ENCODE data around the gene SEC22A.

The SEC22A gene

DNA sequence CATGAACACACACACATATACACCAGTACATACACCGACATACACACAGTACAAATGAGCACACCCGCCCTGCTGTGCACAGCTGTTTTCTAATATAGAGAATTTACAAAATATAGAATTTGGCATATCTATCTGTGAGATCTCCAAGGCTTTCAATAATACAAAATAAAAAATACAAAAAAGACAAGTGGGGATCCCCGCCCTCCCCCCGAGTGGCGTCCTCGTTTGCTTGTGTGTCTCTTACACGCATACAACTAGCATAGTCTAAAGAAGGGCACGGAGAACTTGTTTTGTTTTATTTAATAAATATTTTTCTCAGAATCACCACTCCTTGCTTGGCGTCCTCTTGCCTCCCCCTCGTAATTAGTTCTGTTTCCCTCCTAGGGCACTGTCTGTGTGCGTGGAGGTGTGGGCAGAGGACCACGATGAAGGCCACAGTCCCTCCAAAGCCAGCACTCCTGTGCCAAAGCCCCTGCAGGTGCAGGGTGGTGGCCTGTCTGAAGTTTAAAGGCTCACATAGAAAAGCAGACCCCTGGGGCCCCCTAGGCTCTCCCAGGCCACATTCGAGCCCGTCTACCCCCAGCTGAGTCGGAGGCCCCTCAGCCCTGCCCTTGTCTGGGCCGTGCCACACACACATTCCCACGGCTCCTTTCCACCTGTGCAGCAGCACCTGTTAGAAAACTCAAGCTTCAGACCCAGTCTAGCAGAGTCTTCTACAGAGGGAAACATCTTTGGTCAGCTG, 82.1 kb downstream of the SEC22A start:
- no peak for DNase-seq (ENCODE audit: low read depth in 1 of 2, low spot score in 1 of 2)
- TF ChIP-seq, protein P1, sequence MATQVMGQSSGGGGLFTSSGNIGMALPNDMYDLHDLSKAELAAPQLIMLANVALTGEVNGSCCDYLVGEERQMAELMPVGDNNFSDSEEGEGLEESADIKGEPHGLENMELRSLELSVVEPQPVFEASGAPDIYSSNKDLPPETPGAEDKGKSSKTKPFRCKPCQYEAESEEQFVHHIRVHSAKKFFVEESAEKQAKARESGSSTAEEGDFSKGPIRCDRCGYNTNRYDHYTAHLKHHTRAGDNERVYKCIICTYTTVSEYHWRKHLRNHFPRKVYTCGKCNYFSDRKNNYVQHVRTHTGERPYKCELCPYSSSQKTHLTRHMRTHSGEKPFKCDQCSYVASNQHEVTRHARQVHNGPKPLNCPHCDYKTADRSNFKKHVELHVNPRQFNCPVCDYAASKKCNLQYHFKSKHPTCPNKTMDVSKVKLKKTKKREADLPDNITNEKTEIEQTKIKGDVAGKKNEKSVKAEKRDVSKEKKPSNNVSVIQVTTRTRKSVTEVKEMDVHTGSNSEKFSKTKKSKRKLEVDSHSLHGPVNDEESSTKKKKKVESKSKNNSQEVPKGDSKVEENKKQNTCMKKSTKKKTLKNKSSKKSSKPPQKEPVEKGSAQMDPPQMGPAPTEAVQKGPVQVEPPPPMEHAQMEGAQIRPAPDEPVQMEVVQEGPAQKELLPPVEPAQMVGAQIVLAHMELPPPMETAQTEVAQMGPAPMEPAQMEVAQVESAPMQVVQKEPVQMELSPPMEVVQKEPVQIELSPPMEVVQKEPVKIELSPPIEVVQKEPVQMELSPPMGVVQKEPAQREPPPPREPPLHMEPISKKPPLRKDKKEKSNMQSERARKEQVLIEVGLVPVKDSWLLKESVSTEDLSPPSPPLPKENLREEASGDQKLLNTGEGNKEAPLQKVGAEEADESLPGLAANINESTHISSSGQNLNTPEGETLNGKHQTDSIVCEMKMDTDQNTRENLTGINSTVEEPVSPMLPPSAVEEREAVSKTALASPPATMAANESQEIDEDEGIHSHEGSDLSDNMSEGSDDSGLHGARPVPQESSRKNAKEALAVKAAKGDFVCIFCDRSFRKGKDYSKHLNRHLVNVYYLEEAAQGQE (IDR thresholded peaks at IDR 0.05; ENCODE audit: insufficient replicate concordance, low read depth): no peak
- TF ChIP-seq GABPA (IDR thresholded peaks at IDR 0.05; ENCODE audit: low read depth) (no peak), POLR2AphosphoS5 (IDR thresholded peaks at IDR 0.05; ENCODE audit: low read depth) (no peak), SPI1 (IDR thresholded peaks at IDR 0.05; ENCODE audit: borderline replicate concordance, low read depth) (no peak)
- TF ChIP-seq, protein P2, sequence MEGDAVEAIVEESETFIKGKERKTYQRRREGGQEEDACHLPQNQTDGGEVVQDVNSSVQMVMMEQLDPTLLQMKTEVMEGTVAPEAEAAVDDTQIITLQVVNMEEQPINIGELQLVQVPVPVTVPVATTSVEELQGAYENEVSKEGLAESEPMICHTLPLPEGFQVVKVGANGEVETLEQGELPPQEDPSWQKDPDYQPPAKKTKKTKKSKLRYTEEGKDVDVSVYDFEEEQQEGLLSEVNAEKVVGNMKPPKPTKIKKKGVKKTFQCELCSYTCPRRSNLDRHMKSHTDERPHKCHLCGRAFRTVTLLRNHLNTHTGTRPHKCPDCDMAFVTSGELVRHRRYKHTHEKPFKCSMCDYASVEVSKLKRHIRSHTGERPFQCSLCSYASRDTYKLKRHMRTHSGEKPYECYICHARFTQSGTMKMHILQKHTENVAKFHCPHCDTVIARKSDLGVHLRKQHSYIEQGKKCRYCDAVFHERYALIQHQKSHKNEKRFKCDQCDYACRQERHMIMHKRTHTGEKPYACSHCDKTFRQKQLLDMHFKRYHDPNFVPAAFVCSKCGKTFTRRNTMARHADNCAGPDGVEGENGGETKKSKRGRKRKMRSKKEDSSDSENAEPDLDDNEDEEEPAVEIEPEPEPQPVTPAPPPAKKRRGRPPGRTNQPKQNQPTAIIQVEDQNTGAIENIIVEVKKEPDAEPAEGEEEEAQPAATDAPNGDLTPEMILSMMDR (IDR thresholded peaks at IDR 0.05; ENCODE audit: insufficient read depth, low read length): no peak
- no peaks in the 10 kb centered on the region for H3K27me3 ChIP-seq (ENCODE audit: insufficient read depth, poor library complexity, severe bottlenecking)
- H3K4me3 ChIP-seq (replicated peaks; ENCODE audit: insufficient read depth, low read length): no peak overlapping the region
- H3K27ac ChIP-seq (replicated peaks): no peak overlapping the region

GRCh38 chr3:123284399-123285010, 82.8 kb downstream of the SEC22A start:
- no peak for DNase-seq (ENCODE audit: low read depth in 1 of 2, low spot score in 1 of 2)
- TF ChIP-seq GABPA (IDR thresholded peaks at IDR 0.05; ENCODE audit: low read depth): no peak
- no peak for TF ChIP-seq SPI1 (IDR thresholded peaks at IDR 0.05; ENCODE audit: borderline replicate concordance, low read depth)
- TF ChIP-seq, protein P2 (IDR thresholded peaks at IDR 0.05; ENCODE audit: insufficient read depth, low read length): no peak
- TF ChIP-seq, protein P1 (IDR thresholded peaks at IDR 0.05; ENCODE audit: insufficient replicate concordance, low read depth): no peak
- TF ChIP-seq POLR2AphosphoS5 (IDR thresholded peaks at IDR 0.05; ENCODE audit: low read depth): no peak
- H3K27me3 ChIP-seq (ENCODE audit: insufficient read depth, poor library complexity, severe bottlenecking): no peaks in the 10 kb centered on the region
- H3K4me3 ChIP-seq (replicated peaks; ENCODE audit: insufficient read depth, low read length): no peak overlapping the region
- no peak overlapping the region for H3K27ac ChIP-seq (replicated peaks)

DNA sequence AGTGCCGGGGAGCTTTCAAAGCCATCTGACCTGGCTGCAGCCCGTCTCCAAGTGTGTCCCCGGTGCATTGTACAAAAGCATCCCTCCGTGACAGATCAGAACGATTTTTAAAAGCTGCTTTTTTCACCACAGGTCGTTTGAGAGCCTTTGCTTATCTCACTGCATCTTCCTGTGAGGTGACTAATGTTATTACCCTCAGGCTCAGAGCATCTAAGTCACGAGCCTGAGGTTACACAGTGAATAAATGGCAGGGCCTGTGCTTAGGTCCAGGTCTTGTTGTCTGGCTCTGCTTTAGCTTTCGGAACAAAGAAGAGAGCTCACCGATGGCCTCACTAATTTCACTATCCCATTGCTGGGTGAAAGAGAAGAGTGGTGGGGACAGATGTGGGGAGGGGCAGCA, 83.3 kb downstream of the SEC22A start:
- no peak overlapping the region for H3K27ac ChIP-seq (replicated peaks)
- TF ChIP-seq GABPA (IDR thresholded peaks at IDR 0.05; ENCODE audit: low read depth) (no peak), SPI1 (IDR thresholded peaks at IDR 0.05; ENCODE audit: borderline replicate concordance, low read depth) (no peak), POLR2AphosphoS5 (IDR thresholded peaks at IDR 0.05; ENCODE audit: low read depth) (no peak)
- TF ChIP-seq, protein P1 (IDR thresholded peaks at IDR 0.05; ENCODE audit: insufficient replicate concordance, low read depth): no peak
- TF ChIP-seq, protein P2 (IDR thresholded peaks at IDR 0.05; ENCODE audit: insufficient read depth, low read length): no peak
- no peak overlapping the region for H3K4me3 ChIP-seq (replicated peaks; ENCODE audit: insufficient read depth, low read length)
- H3K27me3 ChIP-seq (ENCODE audit: insufficient read depth, poor library complexity, severe bottlenecking): no peaks in the 10 kb centered on the region
- no peak for DNase-seq (ENCODE audit: low read depth in 1 of 2, low spot score in 1 of 2)
